NCI-H69 (cell line): Measurements from ENCODE around the gene PGS1.
"Not testable (repeated sequence)": the region's sequence is repeated elsewhere in the genome, so short reads cannot be mapped to it uniquely, and the experiment has no call there.

Experiments
- DNase-seq: peaks from one replicate; lab custom pipeline; 2025; lab: John Stamatoyannopoulos, UW

PGS1 gene, protein sequence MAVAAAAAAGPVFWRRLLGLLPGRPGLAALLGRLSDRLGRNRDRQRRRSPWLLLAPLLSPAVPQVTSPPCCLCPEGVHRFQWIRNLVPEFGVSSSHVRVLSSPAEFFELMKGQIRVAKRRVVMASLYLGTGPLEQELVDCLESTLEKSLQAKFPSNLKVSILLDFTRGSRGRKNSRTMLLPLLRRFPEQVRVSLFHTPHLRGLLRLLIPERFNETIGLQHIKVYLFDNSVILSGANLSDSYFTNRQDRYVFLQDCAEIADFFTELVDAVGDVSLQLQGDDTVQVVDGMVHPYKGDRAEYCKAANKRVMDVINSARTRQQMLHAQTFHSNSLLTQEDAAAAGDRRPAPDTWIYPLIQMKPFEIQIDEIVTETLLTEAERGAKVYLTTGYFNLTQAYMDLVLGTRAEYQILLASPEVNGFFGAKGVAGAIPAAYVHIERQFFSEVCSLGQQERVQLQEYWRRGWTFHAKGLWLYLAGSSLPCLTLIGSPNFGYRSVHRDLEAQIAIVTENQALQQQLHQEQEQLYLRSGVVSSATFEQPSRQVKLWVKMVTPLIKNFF

DNA sequence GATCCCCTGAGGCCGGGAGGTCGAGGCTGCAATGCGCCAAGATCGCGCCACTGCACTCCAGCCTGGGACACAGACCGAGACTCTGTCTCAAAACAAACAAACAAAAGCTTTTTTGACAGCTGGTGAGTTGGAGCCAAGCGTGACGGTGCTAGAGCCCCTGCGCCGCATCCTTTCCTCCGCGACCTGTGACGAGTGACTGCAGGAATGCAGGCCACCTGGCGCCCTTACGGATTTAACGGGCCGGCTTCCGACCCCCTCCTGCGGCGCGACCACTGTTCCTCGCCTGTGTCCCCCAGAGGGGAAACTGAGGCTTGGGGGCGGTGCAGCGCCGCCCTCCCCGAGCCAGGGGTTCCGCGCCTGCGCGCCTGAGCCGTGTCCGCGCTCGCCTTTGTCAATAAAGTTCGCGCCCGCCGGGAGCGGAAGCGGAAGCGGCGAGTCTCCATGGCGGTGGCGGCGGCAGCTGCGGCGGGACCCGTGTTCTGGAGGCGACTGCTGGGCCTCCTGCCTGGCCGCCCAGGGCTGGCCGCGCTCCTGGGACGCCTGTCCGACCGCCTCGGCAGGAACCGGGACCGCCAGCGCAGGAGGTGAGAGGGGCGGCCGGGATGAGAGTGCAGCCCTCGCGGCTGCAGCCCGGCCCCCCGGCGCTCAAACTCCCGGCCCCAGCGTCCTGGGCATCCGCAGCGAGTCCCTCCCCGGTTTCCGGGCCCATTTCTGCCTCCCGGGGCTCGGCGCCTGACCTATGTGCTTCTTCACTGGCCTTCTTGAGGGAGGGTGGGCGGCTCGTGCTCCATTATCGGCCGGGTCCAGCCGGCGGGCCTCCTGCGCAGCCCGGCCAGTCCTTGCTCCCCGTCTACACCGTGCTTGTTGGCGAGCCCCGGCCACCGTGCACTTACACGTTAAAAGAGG lies at the start of gene PGS1:
Gene PGS1 (plus strand): TSS at position 425 of the 906 bp plus-strand sequence. CDS start 17 bp downstream, at position 442.
- DNase-seq = peak; percentile 90

DNA sequence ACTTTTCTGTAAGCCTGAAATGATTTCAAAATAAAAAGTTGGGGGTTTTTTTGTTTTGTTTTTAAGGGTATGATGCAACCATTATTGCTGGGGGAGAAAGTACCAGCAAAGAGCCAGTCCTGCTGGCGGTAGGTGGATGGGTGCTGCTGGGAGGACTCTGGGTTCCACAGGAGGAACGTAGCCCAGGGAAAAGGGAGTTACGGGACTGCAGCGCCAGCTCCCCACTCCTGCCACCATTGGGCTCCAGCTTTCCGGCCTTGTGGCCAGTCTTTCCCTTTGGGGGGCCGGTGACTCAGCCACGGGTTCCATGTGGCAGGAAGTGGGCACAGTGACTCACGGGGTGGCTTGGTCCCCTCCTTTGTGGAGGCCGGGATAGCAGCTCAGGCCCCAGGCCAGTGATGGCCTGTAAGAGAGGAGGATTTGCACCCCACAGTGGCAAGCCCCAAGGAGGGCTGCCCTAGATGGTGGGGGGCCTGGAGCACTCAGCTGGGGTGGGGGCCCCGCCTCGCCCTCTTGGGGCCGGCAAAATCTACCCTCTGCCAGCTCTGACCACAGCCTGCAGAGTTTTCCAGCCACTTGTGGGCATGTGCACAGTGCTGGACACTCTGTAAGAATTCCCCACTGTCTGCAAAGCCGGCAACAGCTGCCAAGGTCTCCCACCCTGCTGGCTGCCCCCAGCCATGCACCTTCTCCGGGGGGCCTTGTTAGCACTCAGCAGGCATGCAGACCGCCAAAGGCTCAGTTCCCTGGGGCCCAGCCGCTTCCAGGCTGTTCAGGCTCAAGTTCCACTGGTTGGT lies 49.0 kb upstream of the PGS1 start:
- DNase-seq = no peak

DNA sequence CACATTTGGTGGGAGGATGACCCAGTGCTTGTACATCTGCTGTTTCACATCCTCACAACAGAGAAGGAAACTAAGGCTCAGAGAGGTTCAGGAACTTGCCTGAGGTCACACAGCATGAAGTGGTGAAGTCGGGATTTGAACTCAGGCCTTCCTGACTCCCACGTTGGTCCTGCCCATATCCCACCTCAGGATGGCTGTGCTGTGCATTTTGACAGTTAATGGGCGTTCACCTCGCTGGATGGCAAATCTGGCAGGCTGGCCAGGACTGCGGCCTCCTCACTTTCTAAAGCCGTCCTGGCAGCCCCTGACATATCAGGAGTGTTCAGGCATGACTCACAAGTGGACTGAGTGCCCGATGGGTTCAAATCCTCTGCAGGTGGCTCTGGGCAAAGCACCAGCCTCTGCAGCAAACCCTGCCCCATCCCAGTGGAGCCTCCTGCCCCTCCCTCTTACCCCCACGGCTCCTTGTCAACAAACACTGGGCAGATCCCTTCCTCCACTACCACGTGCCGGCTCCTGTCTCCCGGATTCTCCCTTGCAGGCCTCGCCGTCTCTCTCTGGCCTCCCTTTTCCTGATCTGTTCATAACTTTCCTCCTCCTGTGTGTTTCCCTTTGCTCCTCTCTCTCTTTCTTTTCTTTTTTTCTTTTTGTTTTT lies 47.8 kb upstream of the PGS1 start:
- peak; percentile 49 for DNase-seq

DNA sequence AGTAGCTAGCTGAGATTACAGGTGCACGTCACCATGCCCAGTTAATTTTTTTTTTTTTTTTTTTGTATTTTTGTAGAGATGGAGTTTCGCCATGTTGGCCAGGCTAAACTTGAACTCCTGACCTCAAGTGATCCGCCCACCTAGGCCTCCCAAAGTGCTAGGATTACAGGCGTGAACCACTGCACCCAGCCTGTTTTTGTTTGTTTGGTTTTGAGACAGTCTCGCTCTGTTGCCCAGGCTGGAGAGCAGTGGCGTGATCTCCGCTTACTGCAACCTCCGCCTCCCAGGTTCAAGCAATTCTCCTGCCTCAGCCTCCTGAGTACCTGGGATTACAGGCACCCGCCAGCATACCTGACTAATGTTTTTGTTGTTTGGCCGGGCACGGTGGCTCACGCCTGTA lies 47.1 kb upstream of the PGS1 start:
- not testable (repeated sequence) for DNase-seq

DNA sequence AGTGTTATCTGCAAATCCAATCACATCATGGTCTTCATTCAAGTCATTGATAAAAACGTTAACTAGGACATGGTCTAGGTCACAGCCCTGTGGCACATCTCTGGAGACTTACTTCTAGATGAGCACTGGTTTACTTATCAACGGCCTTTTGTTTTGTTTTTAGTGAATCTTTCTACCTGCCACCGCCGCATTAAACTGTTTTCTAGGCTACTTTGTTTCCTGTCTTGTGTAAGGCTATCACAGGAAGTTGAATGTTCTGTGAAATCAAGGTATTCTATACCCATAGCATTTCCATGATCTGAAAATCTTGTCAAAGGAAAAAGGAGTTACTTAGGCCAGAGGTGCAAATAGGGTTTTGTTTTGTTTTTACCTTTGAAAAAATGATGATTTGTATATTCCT lies 45.5 kb upstream of the PGS1 start:
- DNase-seq = no peak

DNA sequence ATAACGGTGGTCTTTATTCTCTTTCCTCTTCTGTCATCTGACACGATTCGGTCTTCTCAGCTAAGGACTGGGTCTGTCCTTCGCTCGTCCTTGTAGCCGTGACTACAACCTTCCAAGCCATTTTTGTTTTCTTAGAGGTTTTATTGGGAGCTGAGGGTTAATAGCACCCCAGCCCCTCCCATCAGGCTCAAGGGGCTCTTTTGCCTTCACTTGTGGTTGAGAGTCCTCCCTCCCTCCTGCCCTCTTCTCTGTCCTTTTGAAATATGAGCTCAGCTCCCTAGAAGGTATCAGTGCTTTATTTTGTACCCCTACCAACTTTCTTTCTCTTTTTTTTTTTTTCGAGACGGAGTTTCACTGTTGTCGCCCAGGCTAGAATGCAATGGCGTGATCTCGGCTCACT lies 43.2 kb upstream of the PGS1 start:
- no peak for DNase-seq

DNA sequence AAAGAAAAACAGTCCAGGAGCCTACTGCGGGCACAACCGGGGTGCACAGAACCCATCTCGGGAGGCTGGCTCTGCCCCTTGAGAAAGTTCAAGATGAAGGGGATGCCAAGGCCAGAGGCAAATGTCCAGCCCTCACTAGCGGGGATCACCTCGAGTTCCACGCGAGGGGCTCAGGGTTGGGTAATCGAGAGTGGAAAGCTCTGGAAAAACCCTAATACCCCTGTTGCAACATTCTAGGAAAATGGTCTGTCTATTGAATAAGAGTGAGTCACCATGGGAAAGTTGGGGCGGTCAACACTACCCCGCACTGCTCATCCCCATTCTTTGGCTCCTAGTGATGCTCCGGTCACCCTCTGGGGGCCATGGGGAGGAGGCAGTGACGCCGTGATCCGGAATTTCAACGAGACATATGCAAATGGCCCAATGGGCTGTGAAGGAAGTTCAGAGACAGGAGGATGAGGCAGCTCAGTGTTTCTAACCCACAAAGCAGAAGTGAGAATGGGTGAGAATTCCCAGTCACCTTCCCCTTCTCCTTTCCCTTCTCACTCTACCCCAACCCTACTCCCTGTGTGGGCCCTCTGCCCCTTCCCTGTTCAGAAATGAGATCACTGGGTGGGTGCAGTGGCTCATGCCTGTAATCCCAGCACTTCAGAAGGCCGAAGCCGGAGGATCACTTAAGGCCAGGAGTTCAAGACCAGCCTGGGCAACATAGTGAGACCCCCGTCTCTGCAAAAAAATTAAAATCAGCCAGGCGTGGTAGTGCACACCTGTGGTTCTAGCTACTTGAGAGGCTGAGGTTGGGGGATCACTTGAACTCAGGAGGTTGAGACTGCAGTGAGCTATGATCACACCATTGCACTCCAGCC lies 41.0 kb upstream of the PGS1 start:
- no peak for DNase-seq

DNA sequence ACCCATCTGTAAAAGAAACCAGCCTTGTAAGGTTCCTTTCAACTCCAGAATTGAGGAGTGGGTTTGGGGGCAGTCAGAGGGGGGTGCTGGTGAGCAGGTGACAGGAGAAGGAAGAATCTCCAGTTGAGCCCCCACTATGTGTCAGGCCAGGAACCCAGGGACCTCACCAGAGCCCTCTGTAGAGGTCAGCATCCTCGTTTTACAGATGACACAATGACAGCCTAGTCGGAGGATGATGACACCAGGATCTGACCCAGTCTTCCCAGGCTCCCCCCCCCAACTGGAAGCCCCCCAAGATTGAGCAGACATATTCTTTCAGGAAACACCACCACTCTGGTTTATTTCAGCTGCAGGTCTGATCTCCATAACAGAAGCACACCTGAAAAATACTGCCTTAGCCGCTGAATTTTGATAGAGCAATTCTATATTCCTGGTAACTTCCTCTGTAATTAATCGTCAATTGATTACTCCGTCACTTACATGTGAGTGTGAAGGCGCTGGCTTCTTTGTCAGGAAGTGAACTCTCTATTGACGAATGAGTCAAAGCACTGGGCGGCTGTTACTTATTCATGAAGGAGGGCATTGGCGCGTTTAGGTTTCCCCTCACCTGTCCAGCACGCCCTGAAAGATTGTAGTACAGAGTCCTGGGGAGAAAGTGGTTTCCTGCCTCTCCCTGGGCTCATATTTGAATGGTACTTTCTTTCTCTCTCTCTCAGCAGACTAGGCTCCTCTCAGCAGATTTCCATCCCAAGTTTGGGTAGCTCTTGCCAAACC lies 39.8 kb upstream of the PGS1 start:
- DNase-seq = peak; percentile 76

DNA sequence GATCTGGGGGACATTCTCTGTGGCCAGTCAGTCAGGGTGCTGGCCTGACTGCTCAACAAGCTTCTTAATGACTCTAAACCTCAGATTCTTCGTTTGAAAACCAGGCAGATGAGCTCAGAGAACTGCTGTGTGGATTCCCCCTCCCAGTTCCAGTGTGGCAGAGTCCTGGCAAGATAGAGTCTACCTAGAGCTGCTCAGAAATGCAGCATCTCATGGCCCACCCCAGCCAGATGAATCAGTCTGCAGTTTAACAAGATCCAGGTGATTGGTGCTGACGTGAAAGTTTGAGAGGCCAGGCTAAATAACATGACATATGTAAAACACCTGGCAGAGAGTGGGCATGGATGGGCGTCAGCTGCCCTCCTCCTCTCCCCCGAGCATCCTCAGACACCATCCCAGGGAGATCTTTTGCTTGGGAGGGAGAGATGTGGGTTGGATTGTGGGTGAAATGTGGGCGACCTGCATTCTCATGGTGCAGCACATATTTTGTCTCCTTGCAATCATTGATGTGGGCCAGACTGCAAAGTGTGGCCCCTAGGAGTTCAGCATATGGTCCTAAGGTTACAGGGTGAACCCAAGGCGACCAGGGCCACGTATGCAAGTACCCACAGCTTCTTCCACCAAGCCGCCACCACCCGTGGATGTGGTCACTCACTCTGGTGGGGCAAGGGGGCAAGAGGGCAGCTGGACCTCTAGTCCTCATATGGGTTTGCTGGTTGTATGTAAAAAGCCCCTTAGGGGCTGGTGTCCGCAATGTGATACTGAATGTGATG lies 38.1 kb upstream of the PGS1 start:
- DNase-seq = no peak

DNA sequence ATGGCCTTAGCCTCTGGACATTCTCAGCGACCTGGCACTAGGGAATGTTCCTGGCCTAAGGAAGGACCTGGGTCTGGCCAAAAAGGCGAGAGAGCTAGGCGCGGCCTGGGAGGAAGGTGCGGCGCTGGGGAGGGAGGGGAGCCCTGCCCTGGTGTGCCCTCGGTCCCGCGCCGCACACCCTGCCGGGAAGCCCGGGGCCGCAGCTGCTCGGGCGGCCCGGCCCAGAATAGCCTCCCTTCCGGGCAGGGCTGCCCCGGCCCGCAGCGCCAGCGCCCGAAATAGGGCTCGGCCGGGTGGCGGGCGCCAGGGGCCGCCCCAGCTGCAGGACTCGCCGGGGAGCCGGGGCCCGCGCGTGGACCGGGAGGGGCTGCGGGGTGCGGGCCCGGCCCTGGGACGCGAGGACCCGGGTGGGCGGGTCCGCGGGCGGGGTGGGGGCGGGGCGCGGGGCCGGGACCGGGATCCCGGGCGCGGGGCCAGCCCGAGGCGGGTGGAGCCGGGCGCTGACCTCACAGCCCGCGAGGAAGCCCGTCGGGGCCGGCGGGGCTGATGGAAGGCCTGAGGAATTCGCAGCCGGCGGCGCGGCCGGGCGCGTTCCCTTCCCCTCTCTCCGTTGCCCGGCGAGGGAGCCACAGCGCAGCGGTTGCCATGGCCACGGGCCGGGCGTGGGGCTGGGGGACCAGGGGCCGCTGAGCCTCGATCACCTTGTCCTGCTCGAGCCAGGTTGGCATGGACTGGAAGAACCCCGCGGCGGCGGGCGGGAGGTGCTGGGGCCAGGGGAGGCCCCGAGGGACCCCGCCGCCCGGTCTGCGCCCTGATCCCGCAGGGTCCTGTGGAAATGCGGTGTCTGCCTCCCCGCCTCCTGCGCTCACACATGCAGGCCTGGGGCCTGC lies 36.6 kb upstream of the PGS1 start:
- DNase-seq = peak; percentile 68

DNA sequence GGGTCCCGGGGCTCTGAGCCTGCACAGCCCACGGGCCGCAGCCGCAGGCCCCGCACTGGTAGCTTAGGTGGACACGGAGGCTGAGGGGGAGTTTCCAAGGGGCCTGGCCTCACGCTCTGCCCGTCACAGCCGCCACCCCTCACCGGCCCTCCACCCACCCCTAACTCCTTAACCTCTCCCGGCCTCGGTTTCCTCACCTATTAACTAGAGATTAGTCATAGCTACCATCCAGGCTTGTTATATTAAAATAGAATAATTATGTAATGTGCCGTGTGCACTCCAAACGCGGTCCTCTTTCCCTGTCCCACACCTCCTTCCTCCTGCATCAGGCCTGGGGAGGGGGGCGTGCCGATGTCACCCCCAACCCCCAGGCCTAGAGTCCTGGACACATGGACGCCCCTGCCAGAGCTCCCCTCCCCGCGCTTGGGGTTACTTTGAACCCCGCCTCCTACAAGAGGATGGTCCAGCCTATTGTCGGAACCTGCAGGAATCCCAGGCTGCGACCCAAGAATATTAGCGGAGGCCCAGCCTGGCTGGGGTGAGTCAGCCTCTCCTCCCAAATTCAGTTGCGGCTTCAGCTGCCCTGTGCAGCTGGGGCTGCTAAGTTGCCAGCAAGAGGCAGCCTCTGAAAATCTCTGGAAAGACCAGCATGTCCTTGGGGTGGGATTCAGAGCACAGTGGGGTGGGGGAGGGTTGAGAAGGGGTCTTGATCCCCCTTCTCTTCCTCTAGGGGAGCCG lies 35.8 kb upstream of the PGS1 start:
- DNase-seq = no peak

DNA sequence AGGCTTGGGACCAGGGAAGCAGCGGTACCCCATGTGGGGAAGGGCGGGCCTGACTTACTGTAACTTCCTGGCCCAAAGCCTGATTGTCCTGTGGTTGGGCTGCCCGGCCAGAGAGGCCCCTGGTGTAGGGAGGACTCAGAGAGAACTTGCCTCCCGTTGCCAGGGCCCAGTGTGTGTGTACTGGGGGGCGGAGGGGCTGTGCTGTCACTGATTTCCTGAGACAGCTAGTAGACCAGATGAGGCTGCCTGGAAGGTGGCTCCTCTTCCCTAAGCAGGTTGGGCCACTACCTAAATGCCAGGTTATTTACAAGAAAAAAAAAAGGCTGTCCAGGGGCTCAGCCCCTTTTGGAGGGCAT lies 35.3 kb upstream of the PGS1 start:
- DNase-seq = no peak

DNA sequence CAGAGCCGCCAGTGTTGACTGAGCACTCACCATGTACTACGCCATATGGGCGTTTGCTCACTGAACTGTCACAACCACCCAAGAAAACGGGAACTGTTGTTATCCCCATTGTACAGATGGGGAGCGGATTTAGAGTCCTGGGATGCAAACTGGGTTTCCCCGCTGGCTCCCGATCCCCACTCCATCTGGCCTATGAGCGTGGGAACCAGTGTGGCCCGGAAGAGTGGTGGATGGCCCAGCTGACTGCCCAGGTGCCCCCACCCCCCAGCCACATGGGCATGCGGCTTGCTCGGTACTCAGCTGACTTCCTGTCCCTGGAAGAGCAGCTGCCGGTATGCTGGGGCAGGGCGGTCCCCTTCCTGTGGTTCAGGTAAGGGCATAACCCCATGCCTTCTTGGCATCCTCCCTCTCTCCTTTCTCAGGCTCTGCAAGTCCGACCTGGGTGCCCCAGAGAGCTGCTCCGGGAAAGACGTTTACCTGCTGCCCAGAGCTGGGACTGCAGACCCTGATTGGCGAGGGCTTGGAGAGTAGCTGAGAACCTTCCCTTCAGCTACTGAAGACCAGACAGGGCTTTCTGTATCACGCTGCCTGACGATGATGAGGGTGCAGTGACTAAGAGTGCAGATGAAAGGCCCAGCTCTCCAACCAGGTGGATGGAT lies 34.8 kb upstream of the PGS1 start:
- DNase-seq = no peak

DNA sequence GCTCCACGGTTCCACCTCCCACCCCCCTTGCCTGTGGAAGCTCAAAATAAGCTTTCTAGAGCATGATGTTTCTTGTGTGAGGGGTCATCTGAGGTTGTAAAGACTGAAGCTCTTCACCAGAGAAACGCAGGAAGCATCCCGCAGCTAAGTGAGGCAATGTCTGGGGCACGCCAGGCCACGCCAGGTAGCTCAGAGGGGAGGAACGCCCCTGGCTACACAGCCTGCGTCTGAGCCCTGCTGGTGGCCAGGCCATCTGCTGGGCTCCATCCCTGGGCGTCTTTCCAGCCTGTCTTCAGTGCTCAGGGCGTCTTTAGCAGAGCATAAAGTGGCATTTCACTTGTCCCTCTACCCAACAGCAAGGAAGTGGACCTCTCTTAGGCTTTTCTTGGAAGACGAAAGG lies 33.8 kb upstream of the PGS1 start:
- DNase-seq = peak; percentile 90

DNA sequence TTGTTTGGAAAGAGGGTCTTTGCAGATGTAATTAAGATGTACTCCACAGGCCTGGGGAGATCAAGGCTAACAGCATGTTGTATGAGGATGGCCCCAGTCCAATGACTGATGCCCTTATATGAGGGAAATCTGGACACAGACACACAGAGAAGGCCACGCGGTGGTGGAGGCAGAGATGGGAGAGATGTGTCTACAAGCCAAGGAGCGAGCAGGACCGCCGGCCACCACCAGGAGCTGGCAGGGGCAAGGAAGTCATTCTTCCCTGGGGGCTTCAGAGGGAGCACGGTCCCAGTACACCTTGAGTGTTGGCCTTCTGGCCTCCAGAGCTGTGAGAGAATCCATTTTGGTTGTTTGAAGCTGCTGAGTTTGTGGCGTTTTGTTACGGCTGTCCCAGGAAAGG lies 33.3 kb upstream of the PGS1 start:
- no peak for DNase-seq

DNA sequence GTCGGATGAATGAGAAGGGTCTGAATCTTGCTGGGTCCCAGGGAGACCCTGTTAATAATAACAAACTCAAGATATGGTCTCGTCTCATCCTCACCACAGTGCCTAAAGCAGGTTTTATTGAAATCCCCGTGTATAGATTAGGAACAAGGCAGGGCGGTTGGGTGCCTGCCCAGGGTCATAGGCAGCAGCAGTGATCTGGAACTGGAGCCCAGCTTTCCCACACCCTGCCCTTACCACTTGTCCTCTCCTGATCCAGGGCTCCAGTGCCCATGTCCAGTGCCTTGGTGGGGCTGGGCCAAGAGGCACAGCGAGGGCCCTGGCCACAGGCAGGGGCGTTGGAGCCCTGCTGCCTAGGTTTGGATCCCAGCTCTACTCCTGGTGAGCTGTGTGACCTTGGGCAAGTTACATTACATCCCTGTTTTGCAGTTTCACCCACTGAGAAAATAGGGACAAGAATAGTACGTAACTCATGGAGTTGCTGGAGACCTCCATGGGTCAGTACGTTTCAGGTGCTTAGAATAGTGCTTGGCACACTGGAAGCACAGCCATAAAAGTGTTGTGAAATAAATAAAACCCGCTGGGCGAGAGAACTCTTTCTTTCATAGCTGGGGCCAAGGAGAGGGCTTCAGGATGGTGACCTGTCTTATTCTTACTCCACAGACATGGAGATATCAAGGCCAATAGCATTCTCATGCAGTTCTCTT lies 32.5 kb upstream of the PGS1 start:
- no peak for DNase-seq
